H4 (cell line): ENCODE results near the gene EFL1. TPM values are rescaled to one million over a fixed set of nuclear protein-coding genes. Genes with fewer than 3 reads are reported as not detected.
A peak's percentile ranks its signal among the peaks of the same experiment; 100 is the strongest.
"Not testable (repeated sequence)": the region's sequence is repeated elsewhere in the genome, so short reads cannot be mapped to it uniquely, and the experiment has no call there.

Experiments used
- DNase-seq: peaks from one replicate; pipeline ENCODE4 v3.0.0-alpha.2; 2015; ENCODE audit warnings: low spot score
- total RNA-seq: library from RNA; depleted of rRNA; stranded (reverse); fragments of >200 nt; shearing (Covaris generic); gene quantifications from 2 replicates; pipeline ENCODE4 v1.2.3, GENCODE V29; 2014

The EFL1 gene
- total RNA-seq, 1 experiment from 2014 or later: 10.5 TPM

DNA sequence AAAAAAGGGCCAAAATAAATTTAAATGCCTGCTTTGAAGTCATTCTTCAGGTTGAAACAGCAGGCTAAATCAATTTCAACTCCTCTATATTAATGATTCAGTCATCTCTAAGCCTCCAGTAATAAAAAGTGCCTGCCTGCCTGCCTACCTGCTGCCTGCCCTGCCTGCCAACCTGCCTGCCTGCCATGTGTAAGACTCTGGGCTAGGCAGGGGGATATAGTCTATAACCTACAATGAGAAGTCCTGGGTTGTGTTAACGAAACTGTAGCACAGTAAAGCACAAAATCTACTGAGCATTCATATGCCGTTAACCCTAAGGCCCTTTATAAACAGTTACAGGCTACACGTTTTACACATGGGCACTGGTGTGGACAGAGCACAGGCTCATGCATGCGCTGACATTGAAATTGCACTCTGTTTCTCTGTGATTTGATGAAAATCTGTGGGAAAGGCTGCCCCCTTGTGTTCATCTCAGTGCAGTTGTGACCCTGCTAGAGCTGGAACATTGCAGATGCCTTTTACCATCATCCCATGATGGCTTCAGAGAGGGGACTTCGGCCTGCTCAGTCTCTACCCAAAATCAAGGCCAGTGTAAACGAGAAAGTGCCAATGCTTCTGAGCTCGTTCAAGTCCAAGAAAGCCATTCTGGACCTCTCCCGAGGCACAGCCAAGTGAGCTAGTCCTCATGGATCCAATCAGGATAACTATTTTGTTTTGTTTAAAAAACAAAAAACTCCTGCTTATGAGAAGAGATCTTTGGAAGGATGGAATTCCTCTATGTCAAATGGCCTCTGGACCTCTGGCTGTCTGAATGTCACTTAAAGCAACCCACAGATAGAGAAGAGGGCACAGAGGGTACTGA lies 64.6 kb downstream of the EFL1 start:
- DNase-seq: peak; percentile 65

DNA sequence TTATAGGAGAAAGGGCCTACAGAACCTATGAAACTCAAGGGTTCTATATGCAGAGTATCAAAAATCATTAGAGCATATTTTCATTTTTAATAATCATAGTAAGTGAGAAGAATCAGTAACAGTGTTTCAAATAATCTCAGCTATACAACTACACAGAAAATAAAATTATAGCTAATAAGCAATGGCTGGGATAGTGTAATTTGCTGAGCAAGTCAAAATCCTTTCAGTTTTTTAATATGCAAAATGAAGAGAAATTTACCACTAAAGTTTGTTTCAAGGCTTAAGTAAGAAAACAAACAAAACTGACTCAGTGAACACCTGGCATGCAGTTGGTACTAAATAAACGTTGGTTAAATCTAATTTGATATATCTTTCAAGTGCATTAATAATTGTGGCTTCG lies 66.2 kb downstream of the EFL1 start:
- DNase-seq: no peak

DNA sequence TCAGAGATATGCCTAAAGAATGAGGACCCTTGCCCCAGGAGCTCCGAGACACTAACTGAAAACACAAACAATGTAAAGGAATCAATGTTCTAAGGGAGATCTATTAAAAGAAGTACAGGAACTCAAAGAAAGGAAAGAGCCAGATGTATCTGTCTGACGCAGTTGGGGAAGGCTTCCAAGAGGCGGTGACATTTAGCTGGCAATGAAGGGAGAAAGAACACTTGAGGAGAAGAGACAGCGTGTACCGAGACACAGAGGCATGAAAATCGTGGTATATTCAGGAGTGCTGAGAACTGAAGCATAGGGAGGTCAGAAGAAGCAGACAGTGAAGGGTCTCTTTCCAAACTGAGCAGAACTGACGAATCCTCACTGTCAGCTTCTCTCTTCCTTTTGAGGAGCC lies 66.7 kb downstream of the EFL1 start:
- DNase-seq: not testable (repeated sequence)

DNA sequence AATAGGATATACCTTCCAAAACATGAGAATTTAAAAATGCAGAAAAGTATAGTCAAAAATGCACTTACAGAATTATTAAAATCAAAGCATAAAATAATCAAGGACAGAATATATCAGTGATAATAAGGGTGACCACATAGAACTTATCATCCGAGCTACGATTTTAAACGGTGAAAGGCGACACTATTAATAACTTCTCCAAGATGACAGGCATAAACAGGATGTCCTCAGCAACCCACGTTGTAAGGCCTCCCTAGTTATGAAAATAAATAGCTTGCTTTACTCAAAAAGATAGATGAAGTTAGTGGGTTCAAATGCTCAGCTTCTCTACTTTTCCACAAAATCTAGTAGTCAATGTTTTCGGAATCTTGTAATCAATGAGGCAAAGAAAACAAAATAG lies 68.0 kb downstream of the EFL1 start:
- not testable (repeated sequence) for DNase-seq

DNA sequence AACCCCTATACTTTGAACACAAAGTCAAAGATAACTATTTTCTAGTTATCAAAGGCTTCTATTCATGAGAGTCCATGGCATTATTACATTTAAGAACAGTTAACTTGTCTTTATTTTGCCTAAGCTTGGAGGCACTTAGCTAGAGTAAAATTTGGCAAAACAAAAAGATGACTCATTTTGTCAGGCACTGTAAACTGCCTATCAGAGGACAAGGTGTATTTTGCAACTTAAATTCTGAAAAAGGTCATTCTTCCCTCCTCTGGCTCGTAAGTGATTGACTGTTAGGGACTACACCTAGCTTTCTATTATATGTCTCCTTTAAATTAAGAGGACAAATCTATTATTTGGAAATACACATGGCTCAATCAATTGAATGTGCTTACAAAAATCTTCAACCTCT lies 69.1 kb downstream of the EFL1 start:
- not testable (repeated sequence) for DNase-seq

DNA sequence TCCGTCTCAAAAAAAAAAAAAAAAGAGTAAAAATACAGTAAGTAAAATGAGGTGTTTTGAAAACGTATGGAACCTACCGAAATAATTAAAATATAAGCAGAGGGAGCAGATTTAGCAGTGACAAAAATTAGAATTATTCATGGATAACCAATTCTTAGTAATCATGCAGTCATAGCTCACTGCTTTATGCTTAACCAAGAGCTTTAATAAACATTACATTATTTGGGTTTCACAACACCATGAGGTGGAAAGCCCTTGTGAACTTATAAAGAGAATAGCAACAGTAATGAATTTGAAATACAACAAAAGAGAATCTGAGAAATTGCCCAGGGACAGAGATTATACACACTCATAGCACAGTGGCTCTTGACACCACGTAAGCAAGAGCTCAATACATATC lies 70.1 kb downstream of the EFL1 start:
- not testable (repeated sequence) for DNase-seq

DNA sequence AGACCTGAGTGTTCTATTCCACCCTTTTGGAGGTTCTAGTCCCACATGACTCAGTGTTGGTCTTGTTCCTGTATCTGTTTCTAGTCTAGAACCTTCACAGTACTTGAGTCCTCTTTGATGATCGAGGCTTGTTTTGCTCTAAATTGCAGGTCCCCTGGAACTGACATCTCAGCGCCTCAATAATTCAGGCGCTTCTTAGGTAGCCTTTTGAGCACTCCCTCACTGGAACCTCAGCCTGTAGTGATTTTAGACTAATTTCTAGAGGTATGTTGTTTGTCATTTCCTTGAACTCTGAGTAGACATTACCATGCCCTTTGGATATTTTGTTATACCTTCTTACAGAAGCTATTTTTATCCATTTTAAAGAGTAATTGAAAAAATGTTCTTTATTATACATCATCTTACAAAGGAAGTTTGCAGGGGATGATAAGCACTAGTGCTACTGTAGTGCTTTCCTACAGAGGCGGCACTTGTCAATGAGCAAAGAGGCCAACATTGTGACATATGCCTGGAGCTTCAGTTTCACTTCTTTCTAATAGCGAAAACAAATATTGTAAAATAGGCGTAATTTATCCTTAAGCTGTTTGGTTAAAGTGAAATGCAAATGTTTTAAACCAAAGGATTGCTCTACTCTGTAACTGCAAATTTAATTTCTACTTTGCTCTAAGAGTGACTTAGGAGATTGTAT lies 75.7 kb downstream of the EFL1 start:
- DNase-seq: no peak

DNA sequence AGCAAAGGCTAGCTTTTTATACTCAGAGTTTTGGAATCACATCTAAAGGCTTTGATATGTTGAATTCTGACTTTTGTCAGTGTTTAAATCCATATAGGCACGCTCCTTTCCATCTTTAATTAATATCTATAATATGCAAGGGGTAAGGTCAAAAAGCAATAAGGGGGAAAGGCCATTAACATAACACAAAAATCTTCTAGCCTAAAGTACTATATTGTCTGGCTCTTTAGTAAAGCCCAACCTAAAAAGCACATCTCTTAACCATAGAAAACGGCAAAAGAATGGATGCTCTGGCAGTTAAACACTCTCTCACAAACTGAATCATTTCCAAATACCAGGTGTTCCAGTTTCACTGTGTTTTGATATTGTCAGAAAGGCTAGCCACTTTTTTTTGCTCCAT lies 76.4 kb downstream of the EFL1 start:
- DNase-seq: no peak

DNA sequence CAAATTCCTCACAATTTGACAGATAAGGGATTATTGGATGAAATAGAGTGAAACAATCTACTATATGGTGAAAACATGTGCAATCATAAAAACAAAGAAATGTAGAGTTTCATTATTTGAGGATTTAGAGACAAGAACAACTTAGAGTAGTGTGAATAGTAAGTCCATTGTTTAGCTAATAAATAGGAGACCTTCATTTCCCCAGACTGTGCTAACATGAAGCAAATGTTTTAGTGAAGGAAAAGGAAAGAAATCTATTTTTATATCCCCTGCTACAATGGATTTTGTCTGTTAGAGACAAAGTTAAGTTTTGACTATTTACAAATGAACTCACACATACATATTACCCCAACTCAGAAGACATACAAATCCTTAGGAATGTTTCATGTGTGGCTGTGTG lies 77.8 kb downstream of the EFL1 start:
- DNase-seq: no peak

DNA sequence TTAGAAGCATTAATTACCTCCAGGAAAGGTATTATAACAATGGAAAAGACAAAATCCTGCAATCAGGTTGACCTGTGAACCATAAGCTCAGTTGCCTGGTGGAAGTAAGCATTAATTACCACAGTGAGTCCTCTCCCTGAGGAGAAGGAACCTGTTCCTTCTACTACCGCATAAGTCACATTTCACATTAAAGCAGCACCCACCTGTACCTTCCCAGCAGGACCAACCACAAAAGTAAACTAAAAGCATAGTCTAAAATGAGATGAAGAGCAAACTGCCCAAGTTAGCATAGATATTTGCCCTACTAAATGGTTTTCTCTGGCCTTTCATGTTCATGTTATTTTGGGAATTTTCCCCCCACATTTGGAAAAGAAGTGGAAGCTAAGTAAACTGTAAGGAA lies 78.2 kb downstream of the EFL1 start:
- no peak for DNase-seq

DNA sequence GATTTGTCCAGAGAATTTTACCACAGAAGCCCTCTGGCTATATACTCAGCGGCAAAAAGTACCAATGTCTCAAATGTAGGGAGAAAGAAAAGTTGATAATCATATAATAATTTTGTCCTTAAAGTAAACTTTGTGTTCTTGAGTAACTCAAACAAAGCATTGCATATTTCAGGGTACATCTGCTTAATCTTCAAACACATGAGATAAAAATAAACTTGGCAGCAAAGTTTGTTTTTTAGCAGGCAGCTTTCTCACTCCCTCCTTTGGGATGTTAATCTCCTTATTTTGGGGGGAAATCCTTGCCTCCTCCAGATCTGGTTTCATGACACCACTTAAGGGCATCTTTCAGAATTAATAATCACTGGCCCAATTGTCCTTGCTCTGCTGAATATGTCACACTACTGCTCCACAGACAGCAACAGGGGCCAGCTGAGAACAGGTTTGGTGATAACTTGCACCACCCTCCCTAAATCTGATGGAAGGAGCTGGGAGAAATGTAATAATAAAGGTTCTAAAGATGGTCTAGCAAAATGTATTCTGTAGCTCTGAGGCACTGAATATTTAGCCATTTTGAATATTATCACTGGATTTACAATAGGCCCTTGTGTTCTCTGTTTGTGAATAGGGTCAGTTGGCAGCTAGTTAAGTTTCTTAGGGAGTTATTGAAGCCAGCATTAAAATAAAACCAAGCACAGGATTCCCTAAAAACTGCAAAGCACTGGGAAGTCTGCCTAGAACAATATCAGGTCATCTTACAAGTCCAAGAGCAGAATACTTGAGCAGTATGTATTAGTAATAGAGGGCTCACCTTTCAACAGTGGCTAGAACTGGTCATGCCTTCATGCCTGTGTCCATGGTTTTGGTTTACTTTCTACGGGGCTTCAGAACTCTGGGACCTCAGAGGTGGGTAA lies 79.2 kb downstream of the EFL1 start:
- DNase-seq: no peak

DNA sequence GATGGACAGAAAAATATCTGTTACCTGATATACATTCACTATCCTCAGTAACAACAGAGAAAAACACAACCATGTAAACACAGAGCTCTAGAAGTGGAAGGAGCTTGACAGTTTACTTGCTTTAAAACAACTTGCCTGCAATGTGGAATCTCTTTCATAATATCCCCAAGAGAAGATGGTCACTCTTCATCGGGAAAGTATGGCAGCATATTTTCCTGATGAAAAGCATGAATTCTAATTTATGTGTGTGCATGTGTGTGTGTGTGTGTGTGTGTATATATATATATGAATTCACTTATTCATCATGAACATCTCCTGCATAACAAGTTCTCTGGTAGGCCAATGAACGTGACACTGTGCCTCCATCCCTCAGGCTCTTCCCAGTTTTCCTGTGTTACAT lies 81.2 kb downstream of the EFL1 start:
- no peak for DNase-seq

DNA sequence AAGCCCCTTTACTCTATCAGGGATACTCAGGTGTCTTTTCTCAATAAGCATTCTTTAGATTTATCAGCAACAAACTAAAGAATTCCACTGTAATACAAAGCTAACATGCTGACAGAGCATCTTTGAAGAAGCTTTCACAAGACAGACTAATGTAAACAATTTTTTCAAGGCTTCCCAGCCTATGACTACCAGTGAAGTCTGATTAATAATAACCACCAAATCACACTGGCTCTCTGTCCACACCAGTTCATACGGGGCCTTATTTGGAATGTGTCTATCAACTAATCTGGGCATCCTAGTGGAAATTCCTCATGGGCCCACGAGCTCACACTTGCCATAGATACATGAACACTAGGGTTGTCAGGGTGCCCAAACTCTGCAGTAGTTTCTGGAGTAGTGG lies 84.5 kb downstream of the EFL1 start:
- no peak for DNase-seq

DNA sequence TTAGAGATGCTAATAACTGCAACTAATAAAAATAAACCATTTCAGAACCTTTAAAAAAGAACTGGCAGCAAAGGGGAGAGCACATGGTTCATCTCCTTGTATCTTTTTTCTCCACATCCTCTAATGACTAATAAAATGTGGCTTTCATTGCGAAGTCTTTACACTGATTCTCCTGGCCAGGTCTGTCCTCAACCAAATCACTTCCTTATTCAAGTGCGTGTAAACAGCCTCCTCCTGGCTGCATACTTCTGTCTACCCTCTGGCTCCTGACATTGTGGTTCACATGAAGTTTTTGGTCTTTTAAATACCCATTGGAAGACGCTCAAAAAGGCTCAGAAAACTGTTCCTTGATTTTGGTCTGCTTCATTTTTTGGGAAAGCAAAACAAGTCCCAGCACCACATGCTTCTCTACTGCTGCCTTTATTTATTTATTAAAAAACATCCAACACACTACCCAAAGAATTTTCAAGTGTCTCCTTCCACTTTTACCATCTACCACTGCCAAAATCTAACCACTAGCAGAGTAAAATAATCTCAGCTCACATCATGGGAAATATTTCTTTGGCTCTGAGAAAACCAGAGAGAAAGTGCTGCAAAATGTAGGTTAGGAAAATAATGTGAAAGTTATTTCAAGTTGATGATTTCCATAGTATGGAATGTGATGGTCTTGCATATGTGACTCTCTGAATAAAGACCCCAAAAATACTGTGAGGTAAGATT lies 85.1 kb downstream of the EFL1 start:
- no peak for DNase-seq

DNA sequence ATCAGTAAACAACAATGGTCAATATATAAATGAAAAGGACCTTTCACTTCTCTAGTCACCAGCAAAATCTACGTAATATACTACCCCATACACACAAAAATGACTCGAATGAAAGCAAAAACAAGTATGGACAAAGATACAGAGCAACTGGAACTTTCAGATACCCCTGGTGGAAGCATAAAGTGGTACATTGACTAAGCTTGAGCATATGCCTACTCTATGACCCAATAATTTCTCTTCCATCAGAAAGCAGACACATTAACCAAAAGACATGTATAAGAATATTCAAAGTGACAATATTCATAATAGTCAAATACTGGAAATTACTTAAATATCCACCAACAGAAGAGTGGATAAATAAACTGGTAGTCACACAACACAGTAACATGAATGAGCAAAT lies 86.0 kb downstream of the EFL1 start:
- no peak for DNase-seq

DNA sequence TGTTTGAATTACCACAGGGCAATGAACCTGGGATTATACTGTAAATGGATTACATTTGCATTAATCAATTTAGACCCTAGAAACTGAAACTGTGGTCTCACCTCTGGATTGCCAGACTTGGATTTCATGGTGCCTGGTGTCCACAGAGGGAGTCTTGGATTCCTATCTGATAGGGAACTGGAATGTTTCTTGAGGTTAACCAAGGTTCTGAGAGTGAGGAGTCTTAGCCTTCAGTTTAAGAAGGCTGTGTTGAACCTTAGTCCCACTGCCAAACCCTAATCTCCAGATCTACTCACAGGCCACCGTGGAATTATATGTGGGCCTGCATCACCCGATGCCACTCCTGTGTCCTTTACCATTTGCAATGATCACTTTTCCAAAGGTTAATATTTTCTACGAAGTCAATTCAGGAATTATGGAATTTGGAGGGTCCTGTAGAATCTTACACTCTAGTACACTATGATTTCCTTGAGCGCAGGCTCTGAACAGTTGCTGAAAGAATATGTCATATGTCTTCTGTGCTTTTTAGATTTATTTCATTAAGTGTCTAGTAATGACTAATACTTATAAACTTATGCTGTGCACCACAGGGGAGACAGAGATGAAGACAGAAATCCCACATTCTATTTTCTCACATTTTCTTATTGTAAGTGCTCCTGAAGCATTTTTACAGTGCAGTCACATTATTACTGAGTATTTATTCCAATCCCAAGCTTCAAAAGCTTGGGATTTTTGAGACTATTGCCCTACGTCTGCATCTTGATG lies 87.9 kb downstream of the EFL1 start:
- DNase-seq: no peak

DNA sequence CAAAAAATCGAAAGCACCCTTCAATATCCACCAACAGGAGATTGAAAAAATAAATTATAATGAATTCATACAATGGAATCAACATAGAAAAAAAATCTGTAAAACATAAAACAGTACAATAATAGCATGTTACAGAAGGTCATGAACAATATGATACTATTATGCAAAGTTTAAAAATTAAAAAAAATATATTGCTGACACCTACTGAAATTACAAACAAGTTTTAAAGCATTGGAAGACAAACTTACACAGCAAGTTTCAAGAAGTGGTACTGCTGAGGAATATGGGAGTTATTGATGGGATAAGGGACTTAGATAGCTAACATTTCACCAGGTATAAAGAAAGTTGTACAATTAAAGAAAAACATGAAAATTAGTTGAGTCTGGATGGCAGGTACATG lies 89.4 kb downstream of the EFL1 start:
- DNase-seq: no peak

DNA sequence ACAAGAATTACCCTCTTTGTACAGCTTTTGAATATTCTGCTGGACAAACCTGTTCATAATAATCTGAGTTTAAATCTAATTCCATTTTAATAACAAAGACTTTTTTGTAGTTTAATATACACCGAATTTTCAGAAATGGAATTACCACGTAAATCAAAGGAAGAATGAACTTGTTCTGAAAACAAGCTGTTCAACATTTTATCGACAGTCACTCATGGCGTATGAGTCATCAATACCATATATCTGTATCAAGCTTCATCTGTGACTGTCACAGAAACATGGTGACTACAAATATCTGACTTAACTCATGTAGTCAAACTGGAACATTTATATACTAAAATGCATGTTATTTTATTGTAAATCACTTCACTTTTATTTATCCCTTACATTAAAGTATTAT lies 90.0 kb downstream of the EFL1 start:
- DNase-seq: no peak

DNA sequence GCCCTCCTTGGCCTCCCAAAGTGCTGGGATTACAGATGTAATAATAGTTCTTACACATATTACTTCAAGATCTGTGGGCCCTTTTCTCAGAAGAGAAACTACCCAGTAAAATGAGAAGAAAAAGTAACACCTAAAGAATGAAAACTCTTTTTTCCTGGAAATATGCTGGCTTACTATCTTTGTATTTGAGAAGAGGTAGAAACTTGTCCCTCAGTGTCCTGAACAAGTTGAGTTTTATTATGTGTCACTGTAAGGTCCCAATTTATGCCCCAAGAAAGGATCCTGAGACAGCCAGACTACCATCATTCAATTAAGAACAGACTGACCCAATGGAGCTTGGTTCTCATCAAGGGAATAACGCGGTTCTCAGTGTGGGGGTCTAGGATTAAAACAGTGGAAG lies 93.8 kb downstream of the EFL1 start:
- DNase-seq: no peak

DNA sequence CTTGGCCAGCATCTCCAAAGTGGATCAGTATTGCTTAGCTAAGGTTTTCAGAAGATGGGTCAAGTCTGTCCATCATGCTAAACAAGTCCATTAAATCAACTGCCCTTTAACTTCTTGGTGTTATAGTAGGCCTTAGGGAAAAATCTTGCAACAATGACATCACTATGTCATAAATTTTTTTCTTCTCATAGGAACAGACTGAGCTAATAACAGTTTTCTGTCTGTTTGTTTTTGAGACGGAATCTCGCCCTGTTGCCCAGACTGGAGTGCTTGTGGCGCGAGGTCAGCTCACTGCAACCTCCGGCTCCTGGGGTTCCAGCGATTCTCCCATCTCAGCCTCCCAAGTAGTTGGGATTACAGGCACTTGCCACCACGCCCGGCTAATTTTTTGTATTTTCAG lies 94.2 kb downstream of the EFL1 start:
- no peak for DNase-seq

DNA sequence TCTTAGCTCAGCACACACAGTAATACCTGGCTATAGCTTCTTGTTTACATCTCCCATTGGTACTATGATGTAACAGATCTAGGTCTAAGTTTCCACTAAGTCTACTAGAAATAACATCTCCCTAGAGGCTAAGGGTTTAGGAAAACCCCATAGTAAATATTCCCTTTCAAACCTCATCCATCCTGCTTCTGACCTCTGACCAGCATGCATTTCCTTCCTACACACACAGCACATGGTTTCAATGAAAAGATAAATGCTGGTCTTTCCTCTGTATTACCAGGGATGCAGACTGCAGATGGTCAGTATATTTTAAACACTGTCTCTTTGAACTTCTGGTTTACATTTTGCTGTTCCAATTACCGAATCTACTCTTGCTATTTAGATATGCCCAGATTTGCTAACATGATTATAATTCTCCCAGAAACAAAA lies 96.6 kb downstream of the EFL1 start:
- no peak for DNase-seq
